Measurements from ENCODE around the gene BTBD2. TPM values are rescaled to one million over a fixed set of nuclear protein-coding genes. Genes with fewer than 3 reads are reported as not detected.

Gene BTBD2
- total and polyA plus RNA-seq, 2 of the 13 experiments (the other 11 are each of a cell fraction or from before 2014, with no cell fraction given) = 28.1 to 45.3 TPM

DNA sequence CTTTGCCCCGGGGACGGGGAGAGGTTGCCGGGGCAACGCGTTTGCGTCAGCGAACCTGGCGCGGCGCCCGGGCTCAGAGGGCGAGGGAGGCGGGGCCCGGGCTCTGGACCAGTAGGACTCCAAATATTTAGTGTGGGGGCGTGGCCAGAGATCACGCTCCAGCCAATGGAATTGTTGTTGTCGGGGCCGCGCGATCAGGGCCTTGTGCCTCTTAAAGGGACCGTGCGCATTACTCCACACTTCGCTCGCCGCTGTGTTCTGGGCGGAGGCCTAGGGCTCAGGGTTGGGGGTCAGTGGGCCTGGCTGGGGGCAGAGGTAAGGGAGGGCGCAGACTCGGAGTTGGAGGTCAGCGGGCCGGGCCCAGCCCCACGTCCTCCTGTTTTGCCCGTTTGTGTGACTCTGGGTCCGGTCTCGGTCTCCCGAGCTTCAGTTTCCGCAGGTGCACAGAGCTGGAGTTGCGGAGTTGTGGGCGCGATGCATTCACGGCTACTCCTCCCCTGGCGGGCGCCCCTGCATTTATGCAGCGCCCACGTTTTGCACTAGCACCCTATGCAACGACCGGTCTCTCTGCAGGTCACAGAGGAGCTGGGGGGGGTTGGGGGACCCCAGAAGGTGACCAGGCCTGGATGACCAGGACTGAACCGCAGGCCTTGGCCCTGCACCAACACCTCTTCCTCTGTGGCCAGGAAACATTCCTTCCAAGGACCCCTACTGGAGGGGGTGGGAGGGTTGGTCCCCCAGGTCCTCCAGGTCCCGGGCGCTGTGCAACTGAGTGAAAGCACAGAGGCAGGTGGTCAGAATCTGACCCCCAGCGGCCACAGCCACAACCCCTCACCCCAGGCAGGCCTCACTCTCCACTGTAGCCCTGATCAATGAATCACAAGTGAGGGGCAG is 46.2 kb upstream of the BTBD2 start (continued):
- no peak; the same call in none of the 2 replicates for TF ChIP-seq ZNF691 (CRISPR knock-in tag; IDR thresholded peaks at IDR 0.05; ENCODE audit: borderline replicate concordance, low read depth)
- TF ChIP-seq TOE1 (CRISPR knock-in tag; IDR thresholded peaks at IDR 0.05) = no peak; the same call in 1 of the 2 replicates
- TF ChIP-seq, protein P1, sequence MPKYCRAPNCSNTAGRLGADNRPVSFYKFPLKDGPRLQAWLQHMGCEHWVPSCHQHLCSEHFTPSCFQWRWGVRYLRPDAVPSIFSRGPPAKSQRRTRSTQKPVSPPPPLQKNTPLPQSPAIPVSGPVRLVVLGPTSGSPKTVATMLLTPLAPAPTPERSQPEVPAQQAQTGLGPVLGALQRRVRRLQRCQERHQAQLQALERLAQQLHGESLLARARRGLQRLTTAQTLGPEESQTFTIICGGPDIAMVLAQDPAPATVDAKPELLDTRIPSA (CRISPR knock-in tag; IDR thresholded peaks at IDR 0.05; ENCODE audit: borderline replicate concordance) = no peak
- TF ChIP-seq MEF2D (CRISPR knock-in tag; IDR thresholded peaks at IDR 0.05) = peak; percentile 27; the same call in 1 of the 2 replicates
- peak; percentile 75 for TF ChIP-seq ZKSCAN8 (CRISPR knock-in tag; IDR thresholded peaks at IDR 0.05; ENCODE audit: borderline replicate concordance)
- no peak for TF ChIP-seq ZC3H4 (CRISPR knock-in tag; IDR thresholded peaks at IDR 0.05; ENCODE audit: borderline replicate concordance)
- TF ChIP-seq NFIC (IDR thresholded peaks at IDR 0.05; ENCODE audit: low read length) = no peak
- TF ChIP-seq RCOR2 (CRISPR knock-in tag; IDR thresholded peaks at IDR 0.05) = 0 out of 2 replicates have a peak, but pooled peaks have one; percentile 18
- TF ChIP-seq RELA (CRISPR knock-in tag; IDR thresholded peaks at IDR 0.05) = no peak
- TF ChIP-seq, protein P2, sequence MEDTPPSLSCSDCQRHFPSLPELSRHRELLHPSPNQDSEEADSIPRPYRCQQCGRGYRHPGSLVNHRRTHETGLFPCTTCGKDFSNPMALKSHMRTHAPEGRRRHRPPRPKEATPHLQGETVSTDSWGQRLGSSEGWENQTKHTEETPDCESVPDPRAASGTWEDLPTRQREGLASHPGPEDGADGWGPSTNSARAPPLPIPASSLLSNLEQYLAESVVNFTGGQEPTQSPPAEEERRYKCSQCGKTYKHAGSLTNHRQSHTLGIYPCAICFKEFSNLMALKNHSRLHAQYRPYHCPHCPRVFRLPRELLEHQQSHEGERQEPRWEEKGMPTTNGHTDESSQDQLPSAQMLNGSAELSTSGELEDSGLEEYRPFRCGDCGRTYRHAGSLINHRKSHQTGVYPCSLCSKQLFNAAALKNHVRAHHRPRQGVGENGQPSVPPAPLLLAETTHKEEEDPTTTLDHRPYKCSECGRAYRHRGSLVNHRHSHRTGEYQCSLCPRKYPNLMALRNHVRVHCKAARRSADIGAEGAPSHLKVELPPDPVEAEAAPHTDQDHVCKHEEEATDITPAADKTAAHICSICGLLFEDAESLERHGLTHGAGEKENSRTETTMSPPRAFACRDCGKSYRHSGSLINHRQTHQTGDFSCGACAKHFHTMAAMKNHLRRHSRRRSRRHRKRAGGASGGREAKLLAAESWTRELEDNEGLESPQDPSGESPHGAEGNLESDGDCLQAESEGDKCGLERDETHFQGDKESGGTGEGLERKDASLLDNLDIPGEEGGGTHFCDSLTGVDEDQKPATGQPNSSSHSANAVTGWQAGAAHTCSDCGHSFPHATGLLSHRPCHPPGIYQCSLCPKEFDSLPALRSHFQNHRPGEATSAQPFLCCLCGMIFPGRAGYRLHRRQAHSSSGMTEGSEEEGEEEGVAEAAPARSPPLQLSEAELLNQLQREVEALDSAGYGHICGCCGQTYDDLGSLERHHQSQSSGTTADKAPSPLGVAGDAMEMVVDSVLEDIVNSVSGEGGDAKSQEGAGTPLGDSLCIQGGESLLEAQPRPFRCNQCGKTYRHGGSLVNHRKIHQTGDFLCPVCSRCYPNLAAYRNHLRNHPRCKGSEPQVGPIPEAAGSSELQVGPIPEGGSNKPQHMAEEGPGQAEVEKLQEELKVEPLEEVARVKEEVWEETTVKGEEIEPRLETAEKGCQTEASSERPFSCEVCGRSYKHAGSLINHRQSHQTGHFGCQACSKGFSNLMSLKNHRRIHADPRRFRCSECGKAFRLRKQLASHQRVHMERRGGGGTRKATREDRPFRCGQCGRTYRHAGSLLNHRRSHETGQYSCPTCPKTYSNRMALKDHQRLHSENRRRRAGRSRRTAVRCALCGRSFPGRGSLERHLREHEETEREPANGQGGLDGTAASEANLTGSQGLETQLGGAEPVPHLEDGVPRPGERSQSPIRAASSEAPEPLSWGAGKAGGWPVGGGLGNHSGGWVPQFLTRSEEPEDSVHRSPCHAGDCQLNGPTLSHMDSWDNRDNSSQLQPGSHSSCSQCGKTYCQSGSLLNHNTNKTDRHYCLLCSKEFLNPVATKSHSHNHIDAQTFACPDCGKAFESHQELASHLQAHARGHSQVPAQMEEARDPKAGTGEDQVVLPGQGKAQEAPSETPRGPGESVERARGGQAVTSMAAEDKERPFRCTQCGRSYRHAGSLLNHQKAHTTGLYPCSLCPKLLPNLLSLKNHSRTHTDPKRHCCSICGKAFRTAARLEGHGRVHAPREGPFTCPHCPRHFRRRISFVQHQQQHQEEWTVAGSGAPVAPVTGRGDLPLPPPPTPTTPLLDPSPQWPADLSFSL (CRISPR knock-in tag; IDR thresholded peaks at IDR 0.05) = no peak
- TF ChIP-seq SIN3A (IDR thresholded peaks at IDR 0.05; ENCODE audit: borderline replicate concordance, low read depth, low read length) = no peak
- TF ChIP-seq, protein P3, sequence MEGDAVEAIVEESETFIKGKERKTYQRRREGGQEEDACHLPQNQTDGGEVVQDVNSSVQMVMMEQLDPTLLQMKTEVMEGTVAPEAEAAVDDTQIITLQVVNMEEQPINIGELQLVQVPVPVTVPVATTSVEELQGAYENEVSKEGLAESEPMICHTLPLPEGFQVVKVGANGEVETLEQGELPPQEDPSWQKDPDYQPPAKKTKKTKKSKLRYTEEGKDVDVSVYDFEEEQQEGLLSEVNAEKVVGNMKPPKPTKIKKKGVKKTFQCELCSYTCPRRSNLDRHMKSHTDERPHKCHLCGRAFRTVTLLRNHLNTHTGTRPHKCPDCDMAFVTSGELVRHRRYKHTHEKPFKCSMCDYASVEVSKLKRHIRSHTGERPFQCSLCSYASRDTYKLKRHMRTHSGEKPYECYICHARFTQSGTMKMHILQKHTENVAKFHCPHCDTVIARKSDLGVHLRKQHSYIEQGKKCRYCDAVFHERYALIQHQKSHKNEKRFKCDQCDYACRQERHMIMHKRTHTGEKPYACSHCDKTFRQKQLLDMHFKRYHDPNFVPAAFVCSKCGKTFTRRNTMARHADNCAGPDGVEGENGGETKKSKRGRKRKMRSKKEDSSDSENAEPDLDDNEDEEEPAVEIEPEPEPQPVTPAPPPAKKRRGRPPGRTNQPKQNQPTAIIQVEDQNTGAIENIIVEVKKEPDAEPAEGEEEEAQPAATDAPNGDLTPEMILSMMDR (CRISPR knock-in tag; IDR thresholded peaks at IDR 0.05) = peak; percentile 78
- no peak for TF ChIP-seq ZNF780A (CRISPR knock-in tag; IDR thresholded peaks at IDR 0.05)
- no peak for TF ChIP-seq ZNF34 (CRISPR knock-in tag; IDR thresholded peaks at IDR 0.05; ENCODE audit: borderline replicate concordance)
- TF ChIP-seq, protein P4, sequence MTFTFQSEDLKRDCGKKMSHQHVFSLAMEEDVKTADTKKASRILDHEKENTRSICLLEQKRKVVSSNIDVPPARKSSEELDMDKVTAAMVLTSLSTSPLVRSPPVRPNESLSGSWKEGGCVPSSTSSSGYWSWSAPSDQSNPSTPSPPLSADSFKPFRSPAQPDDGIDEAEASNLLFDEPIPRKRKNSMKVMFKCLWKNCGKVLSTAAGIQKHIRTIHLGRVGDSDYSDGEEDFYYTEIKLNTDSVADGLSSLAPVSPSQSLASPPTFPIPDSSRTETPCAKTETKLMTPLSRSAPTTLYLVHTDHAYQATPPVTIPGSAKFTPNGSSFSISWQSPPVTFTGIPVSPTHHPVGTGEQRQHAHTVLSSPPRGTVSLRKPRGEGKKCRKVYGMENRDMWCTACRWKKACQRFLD (CRISPR knock-in tag; IDR thresholded peaks at IDR 0.05; ENCODE audit: borderline replicate concordance) = no peak
- TF ChIP-seq SRSF1 (optimal IDR thresholded peaks at IDR 0.05; ENCODE audit: low read depth, low read length) = peak; percentile 47
- peak; percentile 79 for TF ChIP-seq POLR2G (IDR thresholded peaks at IDR 0.05; ENCODE audit: low read depth, low read length)

Data from HepG2 (cell line).